H1 (cell line): ENCODE measurements around the gene WTIP. TPM values are rescaled to one million over a fixed set of nuclear protein-coding genes. Genes with fewer than 3 reads are reported as not detected.
A peak's percentile ranks its signal among the peaks of the same experiment; 100 is the strongest.

ENCODE experiments used
- CTCF ChIA-PET: fragments of 300-600 bp; sonication (Branson Sonifier 250); formaldehyde crosslinking; loops from one replicate; lab custom pipeline; 2021; ENCODE audit not compliant: partially characterized antibody; lab: Charles Lee
- POLR2A ChIA-PET: fragments of 300-600 bp; sonication (Branson Sonifier 250); formaldehyde crosslinking; loops from one replicate; lab custom pipeline; 2021; ENCODE audit warnings: inconsistent platforms; ENCODE audit not compliant: partially characterized antibody; lab: Charles Lee
- DNase-seq, 2 experiments: peaks; one replicate each; pipeline versions ENCODE4 v3.0.0 to v3.0.0-alpha.2; 2010 to 2022; ENCODE audit warnings: low spot score in 2 of 2, low read depth in 1 of 2, mixed read lengths in 1 of 2
- FAIRE-seq: peaks from 2 replicates; lab custom pipeline; 2011; peaks lifted over from hg19 to GRCh38; lab: Jason Lieb, UNC
- H2AFZ ChIP-seq: 2 replicates; pipeline ENCODE4 v1.8.1; 2012; ENCODE audit warnings: low read length, inconsistent platforms
- H2AK5ac ChIP-seq: 2 replicates; pipeline ENCODE4 v1.6.1; 2013; ENCODE audit warnings: low read depth, low read length
- H2BK120ac ChIP-seq: replicated peaks from 2 replicates; pipeline ENCODE3; 2013; ENCODE audit warnings: low read depth, low read length, inconsistent platforms
- H2BK12ac ChIP-seq: 2 replicates; pipeline ENCODE4 v1.6.1; 2013; ENCODE audit warnings: low read depth, low read length
- H2BK15ac ChIP-seq: 2 replicates; pipeline ENCODE4 v1.6.1; 2013; ENCODE audit warnings: low read length
- H2BK20ac ChIP-seq: 2 replicates; pipeline ENCODE4 v1.6.1; 2013; ENCODE audit warnings: low read length
- H2BK5ac ChIP-seq: 2 replicates; pipeline ENCODE4 v1.6.1; 2013; ENCODE audit warnings: low read depth, low read length
- H3K14ac ChIP-seq: 2 replicates; pipeline ENCODE4 v1.6.1; 2013; ENCODE audit warnings: inconsistent platforms; ENCODE audit not compliant: insufficient read length
- H3K18ac ChIP-seq: 2 replicates; pipeline ENCODE4 v1.6.1; 2013; ENCODE audit warnings: low read length; ENCODE audit errors: extremely low read depth
- H3K23ac ChIP-seq: 2 replicates; pipeline ENCODE4 v1.6.1; 2013; ENCODE audit warnings: inconsistent platforms; ENCODE audit not compliant: insufficient read length
- H3K23me2 ChIP-seq: 2 replicates; pipeline ENCODE4 v1.6.1; 2013; ENCODE audit warnings: low read depth, low read length
- H3K27ac ChIP-seq: 2 replicates; pipeline ENCODE4 v1.6.1; 2011; ENCODE audit warnings: low read depth, low read length, inconsistent platforms
- H3K27me3 ChIP-seq, 4 experiments: replicated peaks in 1 of 4; 1 replicate in 1 of 4; 2 replicates in 3 of 4; pipeline versions ENCODE4 v1.6.1 to v1.8.1; 2011 to 2013; ENCODE audit warnings: low read length in 3 of 4, mild to moderate bottlenecking in 3 of 4, inconsistent platforms in 2 of 4, mixed read lengths in 2 of 4, moderate library complexity in 1 of 4; ENCODE audit not compliant: control insufficient read depth in 3 of 4, insufficient read depth in 3 of 4; ENCODE audit errors: extremely low read depth in 1 of 4
- H3K36me3 ChIP-seq, 4 experiments: 2 replicates each; pipeline versions ENCODE4 v1.6.1 to v1.8.1; 2011 to 2013; ENCODE audit warnings: mild to moderate bottlenecking in 4 of 4, low read length in 3 of 4, moderate library complexity in 2 of 4, control low read depth in 1 of 4, inconsistent platforms in 1 of 4; ENCODE audit not compliant: insufficient read depth in 4 of 4, control insufficient read depth in 2 of 4
- H3K4ac ChIP-seq: replicated peaks from 2 replicates; pipeline ENCODE3; 2013; ENCODE audit warnings: low read length, low read depth, mixed read lengths, inconsistent platforms; ENCODE audit not compliant: insufficient read length
- H3K4me1 ChIP-seq, 4 experiments: replicated peaks in 1 of 4; 1 replicate in 1 of 4; 2 replicates in 3 of 4; pipeline versions ENCODE4 v1.6.1 to v1.8.1; 2011 to 2013; ENCODE audit warnings: low read length in 3 of 4, inconsistent platforms in 2 of 4, mixed read lengths in 1 of 4; ENCODE audit not compliant: insufficient read depth in 4 of 4, control insufficient read depth in 3 of 4
- H3K4me2 ChIP-seq, 2 experiments: 2 replicates each; pipeline versions ENCODE4 v1.6.1 to v1.8.1; 2011 to 2013; ENCODE audit warnings: low read depth in 2 of 2, low read length in 2 of 2, control low read depth in 1 of 2, inconsistent platforms in 1 of 2, mild to moderate bottlenecking in 1 of 2; ENCODE audit not compliant: insufficient read depth in 1 of 2
- H3K4me3 ChIP-seq, 4 experiments: fragments of 200-600, 300-600 bp in 1 of 4; sonication (generic), shearing (Covaris generic), sonication (Bioruptor Twin) in 1 of 4; 2 replicates each; pipeline versions ENCODE4 v1.5.1 to v1.8.1; 2011 to 2016; ENCODE audit warnings: low read length in 4 of 4, low read depth in 3 of 4, control low read depth in 2 of 4, inconsistent platforms in 2 of 4, mild to moderate bottlenecking in 2 of 4, mixed read lengths in 1 of 4, moderate library complexity in 1 of 4; ENCODE audit not compliant: insufficient read depth in 2 of 4; ENCODE audit errors: extremely low read depth in 1 of 4
- H3K56ac ChIP-seq: replicated peaks from 2 replicates; pipeline ENCODE3; 2013; ENCODE audit warnings: low read depth, mild to moderate bottlenecking, mixed read lengths, low read length, inconsistent platforms; ENCODE audit not compliant: insufficient read length
- H3K79me1 ChIP-seq: 2 replicates; pipeline ENCODE4 v1.6.1; 2013; ENCODE audit warnings: low read depth, low read length, control low read depth
- H3K79me2 ChIP-seq, 2 experiments: 2 replicates each; pipeline versions ENCODE4 v1.6.1 to v1.8.1; 2012 to 2013; ENCODE audit warnings: low read length in 2 of 2, mild to moderate bottlenecking in 2 of 2, inconsistent platforms in 1 of 2; ENCODE audit not compliant: insufficient read depth in 2 of 2, control insufficient read depth in 1 of 2
- H3K9ac ChIP-seq, 4 experiments: replicated peaks in 1 of 4; 1 replicate in 1 of 4; 2 replicates in 3 of 4; pipeline versions ENCODE4 v1.6.1 to v1.8.1; 2011 to 2013; ENCODE audit warnings: low read depth in 3 of 4, low read length in 3 of 4, control low read depth in 2 of 4, mild to moderate bottlenecking in 2 of 4, moderate library complexity in 2 of 4, inconsistent platforms in 1 of 4; ENCODE audit errors: extremely low read depth in 1 of 4
- H3K9me3 ChIP-seq, 2 experiments: 2 replicates each; pipeline versions ENCODE4 v1.6.1 to v1.8.1; 2012 to 2013; ENCODE audit warnings: mild to moderate bottlenecking in 2 of 2, moderate library complexity in 2 of 2, control low read depth in 1 of 2, inconsistent platforms in 1 of 2, low read depth in 1 of 2, low read length in 1 of 2, mixed read lengths in 1 of 2; ENCODE audit not compliant: insufficient read depth in 2 of 2
- H4K20me1 ChIP-seq, 2 experiments: replicated peaks in 1 of 2; 2 replicates each; pipeline versions ENCODE3 to v1.8.1; 2011 to 2013; ENCODE audit warnings: inconsistent platforms in 2 of 2, low read length in 2 of 2, mild to moderate bottlenecking in 1 of 2; ENCODE audit not compliant: insufficient read depth in 2 of 2, control insufficient read depth in 1 of 2
- H4K5ac ChIP-seq: 2 replicates; pipeline ENCODE4 v1.6.1; 2013; ENCODE audit warnings: low read length, low read depth, mixed read lengths, inconsistent platforms; ENCODE audit not compliant: insufficient read length
- H4K8ac ChIP-seq: 2 replicates; pipeline ENCODE4 v1.8.0; 2013; ENCODE audit warnings: mild to moderate bottlenecking, moderate library complexity, low read length, inconsistent platforms; ENCODE audit not compliant: insufficient read depth; ENCODE audit errors: extremely low read depth
- H4K91ac ChIP-seq: replicated peaks from 2 replicates; pipeline ENCODE3; 2013; ENCODE audit warnings: low read length, mixed read lengths, inconsistent platforms; ENCODE audit not compliant: insufficient read length
- EP300 ChIP-seq, 2 experiments: IDR thresholded peaks; 1 replicate in 1 of 2; 2 replicates in 1 of 2; pipeline ENCODE4 v1.6.1; 2011 to 2012; ENCODE audit warnings: low read depth in 2 of 2, low read length in 2 of 2, mild to moderate bottlenecking in 2 of 2, borderline replicate concordance in 1 of 2, inconsistent platforms in 1 of 2, moderate library complexity in 1 of 2
- HDAC2 ChIP-seq, 2 experiments: fragments of 300-600 bp in 1 of 2; sonication (generic) in 1 of 2; IDR thresholded peaks; 2 replicates each; pipeline ENCODE4 v1.6.1; 2011 to 2012; ENCODE audit warnings: low read depth in 2 of 2, low read length in 2 of 2, mild to moderate bottlenecking in 2 of 2, moderate library complexity in 2 of 2, borderline replicate concordance in 1 of 2, inconsistent platforms in 1 of 2
- WGBS, 2 experiments: shearing (Covaris generic) in 1 of 2; methylation state at CpG; one replicate each; pipeline versions ENCODE4 v1.1.6 to v1.1.7; 2013 to 2015; ENCODE audit warnings: low lambda C conversion rate in 2 of 2, mixed read lengths in 2 of 2, inconsistent platforms in 1 of 2, low coverage in 1 of 2, missing lambda C conversion rate in 1 of 2; ENCODE audit not compliant: insufficient replicate concordance in 2 of 2, insufficient coverage in 1 of 2, insufficient read length in 1 of 2; ENCODE audit errors: extremely low coverage in 1 of 2, missing lambda C conversion rate in 1 of 2; 5-methylcytosine and 5-hydroxymethylcytosine counted together
- polyA plus RNA-seq, 7 experiments: library from polyadenylated mRNA; depleted of rRNA in 3 of 7; stranded (reverse) in 5 of 7; unstranded in 2 of 7; fragments of >200 nt in 5 of 7; fragments of 200-250 nt in 2 of 7; gene quantifications; 1 replicate in 5 of 7; 2 replicates in 1 of 7; 4 replicates in 1 of 7; pipeline versions ENCODE4 v1.2.1 to v1.2.3, GENCODE V29; 2011 to 2013; ENCODE audit warnings: missing spikeins in 2 of 7, mixed read lengths in 2 of 7
- total RNA-seq: library from RNA; stranded (reverse); fragmentation: NEBNext Ultra II Directional; extraction: Animal tissue kit (Norgen Biotek cat#: 25700); gene quantifications from 2 replicates; pipeline ENCODE4 v1.2.1, GENCODE V29; 2021
- TF ChIP-seq, protein P1 (sequence below): IDR thresholded peaks from 2 replicates; pipeline ENCODE4 v1.6.1; 2012; ENCODE audit warnings: inconsistent platforms

The WTIP gene
- total and polyA plus RNA-seq, 2 of the 8 experiments (the other 6 are each of a cell fraction or from before 2014, with no cell fraction given), result 8.7 to 15.4 TPM

DNA sequence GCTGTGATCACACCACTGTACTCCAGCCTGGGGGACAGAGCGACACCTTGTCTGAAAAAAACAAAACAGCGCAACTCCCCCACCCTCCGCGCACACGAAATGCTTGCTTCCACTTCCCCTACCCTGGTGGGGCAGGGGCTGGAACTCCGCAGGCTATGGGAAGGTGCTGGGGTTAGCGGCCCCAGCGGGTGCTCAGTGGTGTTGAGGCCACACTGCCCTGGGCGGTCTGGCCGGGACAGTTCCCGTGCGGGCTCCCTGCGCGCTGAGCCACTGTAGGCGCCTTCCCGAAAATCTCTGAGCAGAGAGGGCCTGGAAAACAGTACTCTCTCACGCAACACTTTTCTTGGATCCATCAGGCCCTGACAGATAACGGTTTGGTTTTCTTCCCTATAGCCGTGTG lies 1.1 kb upstream of the WTIP start:
- CTCF ChIA-PET, result no interaction called here
- 72% methylated on average over 19 of the region's 19 CpGs; no CpG with 5 or more reads in 1 of the 2 experiments for WGBS, 2 experiments
- POLR2A ChIA-PET, result interaction anchor here (4.0 kb wide), 1 partner anchor 9 kb away, joined by 35 read pairs; no protein-coding TSS in a partner anchor
- peaks cover 0 to 4% of the 10 kb centered on the region in 2 experiments; a peak in 1 of 4 replicates for H3K9me3 ChIP-seq
- no peak overlapping the region; the same call in 1 of the 2 replicates for H2AK5ac ChIP-seq
- no peak overlapping the region for H2BK20ac ChIP-seq
- H2AFZ ChIP-seq, result no peak overlapping the region
- no peak overlapping the region for H3K14ac ChIP-seq
- DNase-seq (peak in 1 of 2 experiments; percentile 53), FAIRE-seq (no peak)
- no peaks in the 10 kb centered on the region for H3K36me3 ChIP-seq
- H3K4me1 ChIP-seq, result peaks cover 0 to 18% (median 14%) of the 10 kb centered on the region in 4 experiments; a peak in 6 of 7 replicates
- no peak overlapping the region for H3K27ac ChIP-seq
- H3K23ac ChIP-seq, result no peak overlapping the region
- H3K79me2 ChIP-seq, result peaks cover 0 to 3% of the 10 kb centered on the region in 2 experiments; a peak in 1 of 4 replicates
- H3K4me3 ChIP-seq, result peak overlapping the region; percentile 47 to 74 (median 56); a peak in 7 of 8 replicates
- H2BK15ac ChIP-seq, result 0 out of 2 replicates have a peak overlapping the region, but pooled peaks have one; percentile 72
- 0 out of 7 replicates have a peak overlapping the region, but pooled peaks of 1 of the 4 experiments have one; percentile 0 for H3K9ac ChIP-seq
- 0 out of 2 replicates have a peak overlapping the region, but pooled peaks have one; percentile 75 for H2BK12ac ChIP-seq
- H4K91ac ChIP-seq, result no peak overlapping the region
- H3K79me1 ChIP-seq, result 0 out of 2 replicates have a peak, but pooled peaks cover 2% of the 10 kb centered on the region
- no peak overlapping the region for H3K56ac ChIP-seq
- H3K4ac ChIP-seq, result no peak overlapping the region
- H4K20me1 ChIP-seq, result peaks cover 0 to 11% of the 10 kb centered on the region in 2 experiments
- TF ChIP-seq EP300 (IDR thresholded peaks at IDR 0.05; ENCODE audit: borderline replicate concordance in 1 of 2, low read depth in 2 of 2, low read length in 2 of 2), result no peak
- no peak for TF ChIP-seq HDAC2 (IDR thresholded peaks at IDR 0.05; ENCODE audit: borderline replicate concordance in 1 of 2, low read depth in 2 of 2, low read length in 2 of 2)
- TF ChIP-seq, protein P1, sequence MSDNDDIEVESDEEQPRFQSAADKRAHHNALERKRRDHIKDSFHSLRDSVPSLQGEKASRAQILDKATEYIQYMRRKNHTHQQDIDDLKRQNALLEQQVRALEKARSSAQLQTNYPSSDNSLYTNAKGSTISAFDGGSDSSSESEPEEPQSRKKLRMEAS, result no peak
- no peak overlapping the region; the same call in 1 of the 2 replicates for H2BK5ac ChIP-seq
- H2BK120ac ChIP-seq, result no peak overlapping the region
- H4K8ac ChIP-seq, result no peak overlapping the region
- no peak overlapping the region for H4K5ac ChIP-seq
- peak overlapping the region; percentile 75 to 96 for H3K4me2 ChIP-seq
- peaks cover 18% of the 10 kb centered on the region; the same call in 1 of the 2 replicates for H3K23me2 ChIP-seq
- H3K27me3 ChIP-seq, result peaks cover 0 to 23% (median 16%) of the 10 kb centered on the region in 4 experiments; a peak in 6 of 7 replicates
- no peak overlapping the region; the same call in 1 of the 2 replicates for H3K18ac ChIP-seq
